ENCODE measurements around the gene HOXD9. TPM values are rescaled to one million over a fixed set of nuclear protein-coding genes. Genes with fewer than 3 reads are reported as not detected.

Gene HOXD9
- total RNA-seq, 6 donors from 2014 or later, result 0.40 to 1.2 TPM; not detected in 4

GRCh38 chr2:176130957-176131847 is 8.7 kb downstream of the HOXD9 start:
- no peak for TF ChIP-seq POLR2A (IDR thresholded peaks at IDR 0.05)
- TF ChIP-seq POLR2AphosphoS5 (IDR thresholded peaks at IDR 0.05), result no peak
- TF ChIP-seq EP300 (IDR thresholded peaks at IDR 0.05), result no peak
- TF ChIP-seq CTCF (IDR thresholded peaks at IDR 0.05), result no peak
- peaks cover 0 to 81% (median 40%) of the 10 kb centered on the region in 4 donors for H3K27me3 ChIP-seq
- H3K27ac ChIP-seq, result no peak overlapping the region
- H3K4me1 ChIP-seq, result peaks cover 24 to 39% (median 25%) of the 10 kb centered on the region in 4 donors
- no peaks in the 10 kb centered on the region for H3K36me3 ChIP-seq
- WGBS, 2 donors, result 14 to 16% methylated on average over 15 of the region's 15 CpGs
- H3K4me3 ChIP-seq, result no peak overlapping the region
- H3K9me3 ChIP-seq, result no peaks in the 10 kb centered on the region
- ATAC-seq (ENCODE audit: low FRiP score in 2 of 2) (no peak), DNase-seq (no peak)

- H3K27ac ChIP-seq, result no peak overlapping the region
- WGBS, 2 donors, result 13 to 19% methylated on average over 4 of the region's 4 CpGs
Observed at GRCh38 chr2:176131848-176132158, 9.3 kb downstream of the HOXD9 start.

GRCh38 chr2:176132205-176133171 is 10.0 kb downstream of the HOXD9 start:
- Histone ChIP-seq H3K9me3 (no peaks in the 10 kb centered on the region), H3K4me1 (peaks cover 30 to 47% (median 32%) of the 10 kb centered on the region in 4 donors), H3K27ac (no peak overlapping the region), H3K4me3 (peak overlapping the region in 1 of 4 donors; percentile 29), H3K36me3 (no peaks in the 10 kb centered on the region), H3K27me3 (peaks cover 0 to 91% (median 48%) of the 10 kb centered on the region in 4 donors)
- no peak for DNase-seq
- no peak for TF ChIP-seq EP300 (IDR thresholded peaks at IDR 0.05)
- TF ChIP-seq POLR2A (IDR thresholded peaks at IDR 0.05), result no peak
- TF ChIP-seq CTCF (IDR thresholded peaks at IDR 0.05), result no peak
- no peak for TF ChIP-seq POLR2AphosphoS5 (IDR thresholded peaks at IDR 0.05)
- WGBS, 2 donors, result 11 to 14% methylated on average over 33 of the region's 33 CpGs
- ATAC-seq (ENCODE audit: low FRiP score in 2 of 2), result no peak

More at GRCh38 chr2:176131848-176132158, 9.3 kb downstream of the HOXD9 start:
- Histone ChIP-seq H3K4me3 (peak overlapping the region in 1 of 4 donors; percentile 29), H3K4me1 (peaks cover 30 to 45% (median 31%) of the 10 kb centered on the region in 4 donors), H3K9me3 (no peaks in the 10 kb centered on the region), H3K27me3 (peaks cover 0 to 87% (median 45%) of the 10 kb centered on the region in 4 donors), H3K36me3 (no peaks in the 10 kb centered on the region)
- no peak for ATAC-seq (ENCODE audit: low FRiP score in 2 of 2)
- DNase-seq, result no peak
- TF ChIP-seq CTCF (IDR thresholded peaks at IDR 0.05) (no peak), POLR2A (IDR thresholded peaks at IDR 0.05) (no peak), EP300 (IDR thresholded peaks at IDR 0.05) (no peak), POLR2AphosphoS5 (IDR thresholded peaks at IDR 0.05) (no peak)

GRCh38 chr2:176133389-176133788 is 10.9 kb downstream of the HOXD9 start:
- Histone ChIP-seq H3K36me3 (no peaks in the 10 kb centered on the region), H3K4me1 (peaks cover 30 to 44% (median 32%) of the 10 kb centered on the region in 4 donors), H3K27me3 (peaks cover 0 to 89% (median 47%) of the 10 kb centered on the region in 4 donors), H3K9me3 (no peaks in the 10 kb centered on the region), H3K27ac (no peak overlapping the region), H3K4me3 (no peak overlapping the region)
- DNase-seq (no peak), ATAC-seq (ENCODE audit: low FRiP score in 2 of 2) (no peak)
- no peak for TF ChIP-seq POLR2AphosphoS5 (IDR thresholded peaks at IDR 0.05)
- no peak for TF ChIP-seq EP300 (IDR thresholded peaks at IDR 0.05)
- TF ChIP-seq CTCF (IDR thresholded peaks at IDR 0.05), result no peak
- TF ChIP-seq POLR2A (IDR thresholded peaks at IDR 0.05), result no peak
